NCI-H226 (cell line): ENCODE measurements around the gene AAK1.
"Not testable (repeated sequence)": the region's sequence is repeated elsewhere in the genome, so short reads cannot be mapped to it uniquely, and the experiment has no call there.

Experiments
- DNase-seq: peaks from one replicate; pipeline ENCODE4 v3.0.0-alpha.2; 2015

Gene AAK1

GRCh38 chr2:69594341-69594740 lies 49.2 kb downstream of the AAK1 start:
- no peak for DNase-seq

GRCh38 chr2:69592511-69592910 lies 51.0 kb downstream of the AAK1 start:
- no peak for DNase-seq

- no peak for DNase-seq
Measured at GRCh38 chr2:69589973-69590652, 53.4 kb downstream of the AAK1 start.

GRCh38 chr2:69588945-69589344 lies 54.6 kb downstream of the AAK1 start:
- DNase-seq = no peak

GRCh38 chr2:69588403-69588802 lies 55.1 kb downstream of the AAK1 start:
- no peak for DNase-seq

GRCh38 chr2:69585855-69586555 lies 57.5 kb downstream of the AAK1 start:
- DNase-seq = no peak

- no peak for DNase-seq
Measured at GRCh38 chr2:69584127-69584889, 59.2 kb downstream of the AAK1 start.

GRCh38 chr2:69583321-69583833 lies 60.2 kb downstream of the AAK1 start:
- no peak for DNase-seq

- no peak for DNase-seq
Measured at GRCh38 chr2:69582582-69583176, 60.9 kb downstream of the AAK1 start.

GRCh38 chr2:69581774-69582581 lies 61.6 kb downstream of the AAK1 start:
- peak; percentile 33 for DNase-seq

- DNase-seq = no peak
Measured at GRCh38 chr2:69580486-69580885, 63.1 kb downstream of the AAK1 start.

GRCh38 chr2:69579536-69579935 lies 64.0 kb downstream of the AAK1 start:
- no peak for DNase-seq

GRCh38 chr2:69578198-69578540 lies 65.4 kb downstream of the AAK1 start:
- no peak for DNase-seq

- DNase-seq = no peak
Measured at GRCh38 chr2:69577467-69578197, 65.9 kb downstream of the AAK1 start.

- DNase-seq = no peak
Measured at GRCh38 chr2:69576880-69577279, 66.7 kb downstream of the AAK1 start.

GRCh38 chr2:69575926-69576325 lies 67.6 kb downstream of the AAK1 start:
- DNase-seq = no peak

GRCh38 chr2:69575371-69575770 lies 68.2 kb downstream of the AAK1 start:
- DNase-seq = not testable (repeated sequence)

- DNase-seq = no peak
Measured at GRCh38 chr2:69572641-69573040, 70.9 kb downstream of the AAK1 start.

- DNase-seq = no peak
Measured at GRCh38 chr2:69571189-69571588, 72.3 kb downstream of the AAK1 start.

GRCh38 chr2:69570474-69570873 lies 73.1 kb downstream of the AAK1 start:
- no peak for DNase-seq

GRCh38 chr2:69567909-69568300 lies 75.6 kb downstream of the AAK1 start:
- no peak for DNase-seq
